Gastroesophageal sphincter (tissue), 4 donors: ENCODE data around the gene TADA2A. TPM values are rescaled to one million over a fixed set of nuclear protein-coding genes. Genes with fewer than 3 reads are reported as not detected.
A peak's percentile ranks its signal among the peaks of the same experiment; 100 is the strongest.
"Not testable (repeated sequence)": the region's sequence is repeated elsewhere in the genome, so short reads cannot be mapped to it uniquely, and the experiment has no call there.

Source experiments
- ATAC-seq: fragments of 150-250 bp; one replicate; pipeline ENCODE4 v1.9.1; 2016; ENCODE audit warnings: mild to moderate bottlenecking, moderate library complexity
- H3K27ac ChIP-seq, 4 donors: fragments of 200-600 bp; sonication (generic) in 3 of 4; 1 replicate in 3 of 4; 2 replicates in 1 of 4; pipeline ENCODE4 v1.5.1; 2016 to 2019
- H3K27me3 ChIP-seq: fragments of 200-600 bp; sonication (generic); one replicate; pipeline ENCODE4 v1.5.1; 2019
- H3K36me3 ChIP-seq, 2 donors: fragments of 200-600 bp; sonication (generic); one replicate each; pipeline ENCODE4 v1.5.1; 2019; ENCODE audit warnings: control low read depth in 1 of 2
- H3K4me1 ChIP-seq, 3 donors: fragments of 200-600 bp; sonication (generic); 1 replicate in 2 of 3; 2 replicates in 1 of 3; pipeline ENCODE4 v1.5.1; 2016 to 2019; ENCODE audit warnings: control low read depth in 2 of 3
- H3K4me3 ChIP-seq, 2 donors: fragments of 200-600 bp; sonication (generic); one replicate each; pipeline ENCODE4 v1.5.1; 2019; ENCODE audit warnings: mild to moderate bottlenecking in 1 of 2, moderate library complexity in 1 of 2
- H3K9me3 ChIP-seq, 3 donors: fragments of 200-600 bp; sonication (generic); one replicate each; pipeline ENCODE4 v1.5.1; 2017 to 2019; ENCODE audit warnings: control low read depth in 2 of 3
- EP300 ChIP-seq: sonication (generic); formaldehyde crosslinking; IDR thresholded peaks from one replicate; pipeline ENCODE4 v1.6.1; 2017; ENCODE audit warnings: antibody characterized with exemption, mild to moderate bottlenecking
- POLR2A ChIP-seq, 2 donors: fragments of 450-650 bp; IDR thresholded peaks; one replicate each; pipeline ENCODE4 v1.6.1; 2017; ENCODE audit warnings: antibody characterized with exemption in 2 of 2, mild to moderate bottlenecking in 2 of 2, moderate library complexity in 1 of 2
- POLR2AphosphoS5 ChIP-seq: sonication (generic); formaldehyde crosslinking; IDR thresholded peaks from one replicate; pipeline ENCODE4 v1.6.1; 2017; ENCODE audit warnings: antibody characterized with exemption
- WGBS, 2 donors: methylation state at CpG; one replicate each; pipeline ENCODE4 v1.1.5; 2018; ENCODE audit warnings: low coverage in 1 of 2; 5-methylcytosine and 5-hydroxymethylcytosine counted together
- total RNA-seq, 4 donors: library from RNA; depleted of rRNA; stranded (reverse); fragments of >200 nt; gene quantifications; one replicate each; pipeline ENCODE4 v1.1.0, GENCODE V29; 2016
- TF ChIP-seq, protein P1 (sequence below), 4 experiments: fragments of 200-600 bp in 2 of 4; fragments of 450-650 bp in 2 of 4; sonication (generic) in 1 of 4; IDR thresholded peaks; one replicate each; pipeline ENCODE4 v1.5.1; 2017 to 2019; ENCODE audit warnings: antibody characterized with exemption in 4 of 4, mild to moderate bottlenecking in 2 of 4, moderate library complexity in 2 of 4

The TADA2A gene
- total RNA-seq, 4 donors from 2014 or later = 17.5 to 21.5 (median 18.5) TPM

DNA sequence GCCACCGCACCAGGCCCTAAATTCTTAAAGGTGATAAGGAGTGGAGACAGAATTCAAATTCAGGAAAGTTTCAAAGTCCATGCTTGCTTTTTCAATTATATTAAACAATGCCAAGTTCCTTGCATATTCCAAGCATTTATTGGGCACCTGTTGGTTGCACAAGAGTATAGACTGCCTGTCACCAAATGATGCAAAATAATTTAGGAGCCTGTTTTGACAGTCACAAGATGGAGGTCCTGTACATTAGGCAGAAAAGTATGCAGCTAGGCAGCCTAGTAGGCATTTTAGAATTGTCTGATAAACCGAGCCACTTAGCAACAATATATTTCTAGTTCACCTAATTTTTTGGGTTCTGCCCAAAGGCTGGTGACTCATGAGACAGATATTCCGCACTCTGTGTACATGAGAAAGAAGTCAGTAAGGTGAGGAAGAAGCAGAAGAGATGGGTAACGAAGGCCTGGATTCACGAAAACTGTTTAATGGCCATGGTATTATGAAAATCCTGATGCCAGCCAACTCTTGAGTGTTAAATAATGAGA, 7.4 kb upstream of the TADA2A start:
- TF ChIP-seq, protein P1, sequence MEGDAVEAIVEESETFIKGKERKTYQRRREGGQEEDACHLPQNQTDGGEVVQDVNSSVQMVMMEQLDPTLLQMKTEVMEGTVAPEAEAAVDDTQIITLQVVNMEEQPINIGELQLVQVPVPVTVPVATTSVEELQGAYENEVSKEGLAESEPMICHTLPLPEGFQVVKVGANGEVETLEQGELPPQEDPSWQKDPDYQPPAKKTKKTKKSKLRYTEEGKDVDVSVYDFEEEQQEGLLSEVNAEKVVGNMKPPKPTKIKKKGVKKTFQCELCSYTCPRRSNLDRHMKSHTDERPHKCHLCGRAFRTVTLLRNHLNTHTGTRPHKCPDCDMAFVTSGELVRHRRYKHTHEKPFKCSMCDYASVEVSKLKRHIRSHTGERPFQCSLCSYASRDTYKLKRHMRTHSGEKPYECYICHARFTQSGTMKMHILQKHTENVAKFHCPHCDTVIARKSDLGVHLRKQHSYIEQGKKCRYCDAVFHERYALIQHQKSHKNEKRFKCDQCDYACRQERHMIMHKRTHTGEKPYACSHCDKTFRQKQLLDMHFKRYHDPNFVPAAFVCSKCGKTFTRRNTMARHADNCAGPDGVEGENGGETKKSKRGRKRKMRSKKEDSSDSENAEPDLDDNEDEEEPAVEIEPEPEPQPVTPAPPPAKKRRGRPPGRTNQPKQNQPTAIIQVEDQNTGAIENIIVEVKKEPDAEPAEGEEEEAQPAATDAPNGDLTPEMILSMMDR (IDR thresholded peaks at IDR 0.05) = no peak
- TF ChIP-seq EP300 (no peak), POLR2AphosphoS5 (no peak), POLR2A (IDR thresholded peaks at IDR 0.05) (no peak)
- WGBS, 2 donors = 59 to 76% methylated on average over 4 to 5 of the region's 5 CpGs

DNA sequence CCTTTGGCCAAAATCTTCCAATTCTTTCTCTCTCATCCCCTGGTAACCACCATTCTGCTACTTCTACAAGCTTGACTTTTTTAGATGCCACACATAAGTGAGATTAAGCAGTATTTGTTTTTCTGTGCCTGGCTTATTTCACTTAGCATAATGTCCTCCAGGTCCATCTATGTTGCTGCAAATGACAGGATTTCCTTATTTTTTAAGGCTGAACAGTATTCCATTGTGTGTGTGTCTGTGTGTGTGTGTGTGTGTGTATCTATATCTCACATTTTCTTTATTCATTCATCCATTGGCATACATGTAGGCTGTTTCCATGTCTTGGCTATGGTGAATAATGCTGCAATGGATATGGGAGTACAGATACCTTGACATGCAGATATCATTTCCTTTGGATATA, 6.2 kb upstream of the TADA2A start:
- no peaks in the 10 kb centered on the region for H3K36me3 ChIP-seq
- peaks cover 0 to 15% (median 6%) of the 10 kb centered on the region in 3 donors for H3K4me1 ChIP-seq
- no peak overlapping the region for H3K27ac ChIP-seq
- H3K9me3 ChIP-seq = no peaks in the 10 kb centered on the region
- no peak for ATAC-seq
- H3K4me3 ChIP-seq = no peak overlapping the region
- TF ChIP-seq EP300 (no peak), POLR2A (IDR thresholded peaks at IDR 0.05) (no peak)
- H3K27me3 ChIP-seq = no peaks in the 10 kb centered on the region

More for the DNA sequence above, 7.4 kb upstream of the TADA2A start:
- Histone ChIP-seq H3K9me3 (no peaks in the 10 kb centered on the region), H3K27me3 (no peaks in the 10 kb centered on the region), H3K4me1 (peaks cover 0 to 4% (median 0%) of the 10 kb centered on the region in 3 donors), H3K36me3 (no peaks in the 10 kb centered on the region), H3K4me3 (no peak overlapping the region), H3K27ac (no peak overlapping the region)
- no peak for ATAC-seq

DNA sequence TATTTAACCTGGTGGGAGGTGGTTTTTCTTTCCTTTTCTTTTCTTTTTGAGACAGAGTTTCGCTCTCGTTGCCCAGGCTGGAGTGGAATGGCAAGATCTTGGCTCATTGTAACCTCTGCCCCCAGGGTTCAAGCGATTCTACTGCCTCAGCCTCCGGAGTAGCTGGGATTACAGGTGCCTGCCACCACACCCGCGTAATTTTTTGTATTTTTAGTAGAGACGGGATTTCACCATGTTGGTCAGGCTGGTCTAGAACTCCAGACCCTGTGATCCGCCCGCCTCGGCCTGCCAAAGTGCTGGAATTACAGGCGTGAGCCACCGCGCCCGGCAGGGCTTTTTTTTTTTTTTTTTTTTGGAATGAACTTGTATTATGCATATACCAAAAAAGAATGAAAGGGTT, 1.2 kb upstream of the TADA2A start:
- peaks cover 0 to 37% (median 7%) of the 10 kb centered on the region in 3 donors for H3K4me1 ChIP-seq
- H3K27me3 ChIP-seq, H3K36me3 ChIP-seq, H3K9me3 ChIP-seq, ATAC-seq: not testable (repeated sequence)
- peak overlapping the region; percentile 81 to 82 for H3K4me3 ChIP-seq
- 40 to 76% methylated on average over 4 to 13 of the region's 14 CpGs for WGBS, 2 donors
- H3K27ac ChIP-seq = peak overlapping the region in 2 of 4 donors; percentile 62 to 90

DNA sequence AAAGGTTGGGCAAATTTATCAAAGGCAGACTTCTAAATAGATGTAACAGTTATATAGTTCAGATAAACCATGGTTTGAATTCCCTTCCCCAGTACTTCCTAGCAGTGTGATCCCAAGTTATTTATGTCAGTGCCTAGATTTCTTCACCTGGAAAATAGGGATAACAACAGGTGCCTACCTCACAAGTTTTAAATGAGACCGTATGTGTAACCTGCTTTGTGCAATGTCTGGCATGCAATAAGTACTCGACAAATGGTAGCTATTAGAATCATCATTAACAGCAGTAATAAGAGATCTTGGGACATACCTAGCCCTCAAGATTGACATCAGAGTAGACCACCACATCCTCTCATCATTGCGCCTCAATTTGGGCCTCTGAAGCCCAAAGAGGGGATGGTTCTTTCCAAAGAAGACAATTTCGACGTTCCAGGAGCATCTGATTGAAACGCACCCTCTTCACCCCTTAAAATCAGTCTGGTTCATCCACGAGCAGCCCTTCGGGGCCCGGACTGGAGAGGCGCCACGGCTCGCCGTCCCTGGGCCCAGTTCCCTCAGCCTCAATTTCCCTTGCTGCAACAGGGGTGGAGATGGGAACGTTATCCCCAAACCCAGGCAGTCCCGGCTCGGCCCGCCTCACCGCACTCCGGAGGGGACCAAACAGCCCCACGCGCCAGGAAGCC, 591 bp upstream of the TADA2A start:
- H3K9me3 ChIP-seq = no peaks in the 10 kb centered on the region
- H3K27ac ChIP-seq = peak overlapping the region; percentile 74 to 97 (median 91)
- ATAC-seq = no peak
- H3K4me1 ChIP-seq = peaks cover 0 to 37% (median 7%) of the 10 kb centered on the region in 3 donors
- H3K4me3 ChIP-seq = peak overlapping the region; percentile 81 to 82
- 0% methylated on average over 2 to 5 of the region's 21 CpGs for WGBS, 2 donors
- H3K36me3 ChIP-seq = peaks cover 0 to 6% of the 10 kb centered on the region in 2 donors
- H3K27me3 ChIP-seq = no peaks in the 10 kb centered on the region
- no peak for TF ChIP-seq POLR2AphosphoS5

DNA sequence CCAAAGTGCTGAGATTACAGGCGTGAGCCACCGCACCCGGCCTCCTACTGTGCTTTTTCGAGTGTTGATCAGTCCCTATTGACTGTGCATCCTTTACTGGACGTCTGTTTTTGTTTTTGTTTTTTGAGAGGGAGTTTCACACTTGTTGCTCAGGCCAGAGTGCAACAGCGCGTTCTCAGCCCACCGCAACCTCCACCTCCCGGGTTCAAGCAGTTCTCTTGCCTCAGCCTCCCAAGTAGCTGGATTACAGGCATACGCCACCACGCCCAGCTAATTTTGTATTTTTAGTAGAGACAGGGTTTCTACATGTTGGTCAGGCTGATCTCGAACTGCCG, 1.4 kb downstream of the TADA2A start:
- WGBS, 2 donors = 93 to 95% methylated on average over 10 to 11 of the region's 13 CpGs
- Histone ChIP-seq H3K27ac (peak overlapping the region in 3 of 4 donors; percentile 90 to 97 (median 92)), H3K4me1 (peaks cover 0 to 37% (median 7%) of the 10 kb centered on the region in 3 donors), H3K36me3 (peaks cover 0 to 26% of the 10 kb centered on the region in 2 donors), H3K4me3 (peak overlapping the region in 1 of 2 donors; percentile 82)
- not testable (repeated sequence) for H3K27me3 ChIP-seq, H3K9me3 ChIP-seq, ATAC-seq

DNA sequence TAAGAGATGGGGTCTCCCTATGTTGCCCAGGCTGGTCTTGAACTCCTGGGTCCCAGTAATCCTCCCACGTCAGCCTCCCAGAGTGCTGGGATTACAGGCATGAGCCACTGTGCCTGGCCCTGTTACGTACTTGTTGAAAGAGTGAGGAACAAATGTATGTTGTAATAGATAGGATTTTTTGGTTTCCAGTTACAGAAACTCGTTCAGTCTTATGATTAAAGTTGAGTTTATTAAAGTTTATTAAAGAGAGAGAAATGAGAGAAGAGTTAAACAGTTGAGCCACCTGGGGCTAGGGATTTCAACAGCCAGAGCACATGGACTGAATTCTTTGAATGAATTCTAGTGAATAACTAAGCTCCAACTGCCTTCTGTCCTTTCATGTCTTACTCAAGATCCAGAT, 3.7 kb downstream of the TADA2A start:
- Histone ChIP-seq H3K36me3 (peaks cover 0 to 49% of the 10 kb centered on the region in 2 donors), H3K4me3 (no peak overlapping the region), H3K27ac (no peak overlapping the region), H3K27me3 (no peaks in the 10 kb centered on the region), H3K4me1 (peaks cover 0 to 28% (median 3%) of the 10 kb centered on the region in 3 donors), H3K9me3 (no peaks in the 10 kb centered on the region)
- TF ChIP-seq, protein P1 (IDR thresholded peaks at IDR 0.05) = no peak
- TF ChIP-seq POLR2AphosphoS5 = no peak
- TF ChIP-seq POLR2A (IDR thresholded peaks at IDR 0.05) = no peak
- no peak for TF ChIP-seq EP300
- ATAC-seq = no peak
- WGBS, 2 donors = 70 to 100% methylated on average over 2 to 3 of the region's 3 CpGs

DNA sequence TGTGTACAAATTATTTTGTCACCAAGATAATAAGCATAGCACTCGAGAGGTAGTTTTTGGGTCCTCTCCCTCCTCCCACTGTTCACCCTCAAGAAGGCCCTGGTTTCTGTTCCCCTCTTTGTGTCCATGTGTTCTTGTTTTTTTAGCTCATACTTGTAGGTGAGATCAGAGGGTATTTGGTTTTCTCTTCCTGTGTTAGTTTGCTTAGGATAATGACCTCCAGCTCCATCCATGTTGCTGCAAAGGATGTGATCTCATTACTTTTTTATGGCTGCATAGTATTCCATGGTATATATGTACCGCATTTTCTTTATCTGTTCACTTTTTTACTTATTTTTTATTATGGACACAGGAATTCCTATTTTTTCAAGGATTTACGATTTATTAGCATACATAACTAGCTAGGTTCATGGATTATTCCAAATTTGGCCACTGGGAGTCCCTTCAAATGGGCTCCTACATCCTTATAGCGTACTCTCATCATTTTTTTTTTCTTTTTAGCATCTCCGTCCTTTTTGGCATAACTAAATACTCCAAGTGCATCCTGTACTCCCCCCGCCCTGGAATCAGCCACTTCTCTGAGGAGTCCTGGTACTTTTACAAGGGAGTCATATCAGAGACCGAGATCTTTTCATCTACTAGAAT, 7.3 kb downstream of the TADA2A start:
- no peak for TF ChIP-seq POLR2AphosphoS5
- TF ChIP-seq, protein P1 (IDR thresholded peaks at IDR 0.05) = no peak
- Histone ChIP-seq H3K27ac (no peak overlapping the region), H3K4me3 (no peak overlapping the region), H3K9me3 (no peaks in the 10 kb centered on the region), H3K27me3 (no peaks in the 10 kb centered on the region), H3K36me3 (peaks cover 0 to 81% of the 10 kb centered on the region in 2 donors), H3K4me1 (peaks cover 0 to under 1% (median 0%) of the 10 kb centered on the region in 3 donors)
- 90 to 97% methylated on average over 7 of the region's 7 CpGs for WGBS, 2 donors
- ATAC-seq = no peak
